Endothelial cell of umbilical vein (primary cell): ENCODE results near the gene APBA2. TPM values are rescaled to one million over a fixed set of nuclear protein-coding genes. Genes with fewer than 3 reads are reported as not detected.

Experiments used
- BruUV-seq: library from RNA; stranded (reverse); fragments of 400-500 nt; replicated peaks from 2 replicates; lab custom pipeline; 2021; lab: Mats Ljungman, UMichigan
- CTCF ChIA-PET: fragments of 300-600, 350-600 bp; sonication (Branson Sonifier 250); formaldehyde crosslinking; loops from one replicate; lab custom pipeline; 2021; ENCODE audit warnings: antibody characterized with exemption, inconsistent platforms; lab: Charles Lee
- POLR2A ChIA-PET: fragments of 300-600, 350-600 bp; sonication (Branson Sonifier 250); formaldehyde crosslinking; loops from one replicate; lab custom pipeline; 2021; ENCODE audit warnings: antibody characterized with exemption, inconsistent platforms; lab: Charles Lee
- DNase-seq: peaks from one replicate; pipeline ENCODE4 v3.0.0-alpha.2; 2011; ENCODE audit warnings: low read depth, low spot score
- FAIRE-seq: peaks from 2 replicates; lab custom pipeline; 2011; peaks lifted over from hg19 to GRCh38; lab: Jason Lieb, UNC
- H2AFZ ChIP-seq: 2 replicates; pipeline ENCODE4 v1.6.0; 2012; ENCODE audit warnings: low read depth, low read length, control low read depth, inconsistent platforms
- H3K27ac ChIP-seq: 2 replicates; pipeline ENCODE4 v1.5.1; 2011; ENCODE audit warnings: low read depth, mild to moderate bottlenecking, control low read depth, low read length, moderate library complexity; ENCODE audit not compliant: insufficient read depth
- H3K27me3 ChIP-seq, 2 experiments: 2 replicates each; pipeline versions ENCODE4 v1.6.0 to v1.6.1; 2011; ENCODE audit warnings: low read length in 2 of 2, mixed read lengths in 1 of 2; ENCODE audit not compliant: control insufficient read depth in 2 of 2, insufficient read depth in 2 of 2
- H3K36me3 ChIP-seq, 2 experiments: 2 replicates in 1 of 2; 3 replicates in 1 of 2; pipeline ENCODE4 v1.5.1; 2011; ENCODE audit warnings: low read length in 2 of 2, mild to moderate bottlenecking in 1 of 2, moderate library complexity in 1 of 2; ENCODE audit not compliant: control insufficient read depth in 2 of 2, insufficient read depth in 2 of 2; ENCODE audit errors: extremely low read depth in 1 of 2
- H3K4me1 ChIP-seq: 3 replicates; pipeline ENCODE4 v1.5.1; 2011; ENCODE audit warnings: mild to moderate bottlenecking, low read length; ENCODE audit not compliant: control insufficient read depth, insufficient read depth; ENCODE audit errors: extremely low read depth
- H3K4me2 ChIP-seq: 2 replicates; pipeline ENCODE4 v1.6.1; 2011; ENCODE audit warnings: low read length, control low read depth, mixed read lengths; ENCODE audit not compliant: insufficient read depth
- H3K4me3 ChIP-seq, 3 experiments: fragments of 200-600 bp in 1 of 3; sonication (generic), shearing (Covaris generic) in 1 of 3; replicated peaks in 1 of 3; 2 replicates each; pipeline ENCODE4 v1.5.1; 2011 to 2016; ENCODE audit warnings: control low read depth in 3 of 3, low read length in 3 of 3, mild to moderate bottlenecking in 2 of 3, inconsistent platforms in 1 of 3, low read depth in 1 of 3, moderate library complexity in 1 of 3; ENCODE audit not compliant: insufficient read depth in 1 of 3
- H3K79me2 ChIP-seq: 2 replicates; pipeline ENCODE4 v1.6.0; 2012; ENCODE audit warnings: low read length, inconsistent platforms; ENCODE audit not compliant: control insufficient read depth, insufficient read depth
- H3K9ac ChIP-seq: replicated peaks from 2 replicates; pipeline ENCODE3; 2011; ENCODE audit warnings: low read length, control low read depth; ENCODE audit not compliant: insufficient read depth; ENCODE audit errors: extremely low read depth
- H3K9me1 ChIP-seq: replicated peaks from 3 replicates; pipeline ENCODE4 v1.6.0; 2011; ENCODE audit warnings: mild to moderate bottlenecking, low read length; ENCODE audit not compliant: control insufficient read depth, insufficient read depth; ENCODE audit errors: extremely low read depth
- H3K9me3 ChIP-seq: replicated peaks from 2 replicates; pipeline ENCODE4 v1.5.1; 2012; ENCODE audit warnings: low read length, inconsistent platforms; ENCODE audit not compliant: control insufficient read depth, insufficient read depth
- H4K20me1 ChIP-seq: replicated peaks from 2 replicates; pipeline ENCODE3; 2011; ENCODE audit warnings: mild to moderate bottlenecking, low read length; ENCODE audit not compliant: control insufficient read depth, insufficient read depth; ENCODE audit errors: extremely low read depth
- EZH2 ChIP-seq: IDR thresholded peaks from 2 replicates; pipeline ENCODE4 v1.6.1; 2012; ENCODE audit warnings: borderline replicate concordance, low read depth, mild to moderate bottlenecking, moderate library complexity, low read length, inconsistent platforms; ENCODE audit not compliant: severe bottlenecking
- FOS ChIP-seq: IDR thresholded peaks from 2 replicates; pipeline ENCODE4 v1.6.1; 2011; ENCODE audit warnings: mild to moderate bottlenecking, low read length, moderate library complexity, borderline replicate concordance; ENCODE audit not compliant: insufficient read depth
- GATA2 ChIP-seq: IDR thresholded peaks from 2 replicates; pipeline ENCODE4 v1.7.0; 2011; ENCODE audit warnings: low read depth, mild to moderate bottlenecking, moderate library complexity, mixed read lengths, low read length; ENCODE audit not compliant: insufficient read length, insufficient read depth
- JUN ChIP-seq: IDR thresholded peaks from 2 replicates; pipeline ENCODE4 v1.6.1; 2011; ENCODE audit warnings: borderline replicate concordance, low read depth; ENCODE audit not compliant: insufficient read length, insufficient read depth
- MYC ChIP-seq: IDR thresholded peaks from one replicate; pipeline ENCODE4 v1.6.1; 2011; ENCODE audit warnings: mild to moderate bottlenecking, low read depth, low read length
- POLR2A ChIP-seq: IDR thresholded peaks from 2 replicates; pipeline ENCODE4 v1.6.1; 2012; ENCODE audit warnings: low read depth, mild to moderate bottlenecking, control low read depth, low read length
- POLR2AphosphoS5 ChIP-seq: IDR thresholded peaks from 2 replicates; pipeline ENCODE4 v1.6.1; 2012; ENCODE audit warnings: low read depth, mild to moderate bottlenecking, control low read depth, low read length, moderate library complexity; ENCODE audit not compliant: insufficient read depth
- dilution Hi-C: fragments of 300-500 bp; cut with MboI; formaldehyde crosslinking; loops from one replicate; pipeline ENCODE4 v1.15.0; 2019; ENCODE audit warnings: low sequenced_read_pairs; ENCODE audit not compliant: extremely low pct_ligation_motif_present
- intact Hi-C: fragments of 100-400 bp; cut with micrococcal nuclease; formaldehyde crosslinking; loops from one replicate; pipeline ENCODE4 v1.10.0; 2022
- polyA plus RNA-seq, 4 experiments: library from polyadenylated mRNA; depleted of rRNA in 3 of 4; stranded (reverse) in 3 of 4; unstranded in 1 of 4; fragments of >200 nt; gene quantifications; 2 replicates each; pipeline versions ENCODE4 v1.2.1 to v1.2.3, GENCODE V29; 2011 to 2012; ENCODE audit warnings: missing spikeins in 1 of 4
- total RNA-seq: library from RNA; stranded (reverse); gene quantifications from 2 replicates; pipeline ENCODE4 v1.2.3, GENCODE V29; 2021
- TF ChIP-seq, protein P1 (sequence below), 2 donors: IDR thresholded peaks; 1 replicate in 1 of 2; 2 replicates in 1 of 2; pipeline ENCODE4 v1.5.1; 2011; ENCODE audit warnings: low read length in 2 of 2, mild to moderate bottlenecking in 2 of 2, moderate library complexity in 2 of 2, control low read depth in 1 of 2, inconsistent platforms in 1 of 2, low read depth in 1 of 2; ENCODE audit not compliant: insufficient read depth in 1 of 2; ENCODE audit errors: extremely low read depth in 1 of 2
- TF ChIP-seq, protein P2 (sequence below): IDR thresholded peaks from 2 replicates; pipeline ENCODE4 v1.6.1; 2011; ENCODE audit not compliant: insufficient read depth, insufficient read length

APBA2 gene
- total and polyA plus RNA-seq, 2 donors (not counting 3 experiments of a cell fraction or from before 2014, with no cell fraction given), result 5.7 to 11.1 TPM

DNA sequence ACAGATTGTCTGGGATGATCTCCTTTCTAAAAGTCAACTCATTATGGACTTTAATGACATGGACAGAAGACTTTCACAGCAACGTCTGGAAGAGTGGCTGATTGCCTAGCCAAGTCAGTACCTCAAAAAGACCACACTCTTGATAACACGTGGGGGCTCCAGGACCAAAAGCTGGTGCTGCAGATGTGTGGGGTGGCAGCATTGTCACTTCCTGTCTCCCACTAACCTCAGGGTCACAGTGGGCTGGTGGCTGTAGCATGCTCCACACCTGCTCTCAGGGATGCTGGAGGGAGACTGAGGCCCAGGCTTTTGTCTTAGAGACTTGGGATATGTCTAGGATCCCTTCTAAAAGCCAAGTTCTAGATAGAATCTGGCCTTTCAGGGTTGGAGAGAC is 118.1 kb downstream of the APBA2 start:
- ChIA-PET POLR2A (no interaction called here), CTCF (no interaction called here)
- no peaks in the 10 kb centered on the region for H3K79me2 ChIP-seq
- H2AFZ ChIP-seq, result no peak overlapping the region
- H3K4me3 ChIP-seq, result no peak overlapping the region
- no peaks in the 10 kb centered on the region for H3K4me1 ChIP-seq
- H3K4me2 ChIP-seq, result no peak overlapping the region
- no peaks in the 10 kb centered on the region for H3K9me3 ChIP-seq
- H3K9ac ChIP-seq, result no peak overlapping the region
- FAIRE-seq (no peak), DNase-seq (no peak)
- no TSS peak for BruUV-seq
- intact Hi-C loops, result no loop called here
- dilution Hi-C loops, result no loop called here
- no peaks in the 10 kb centered on the region for H3K27me3 ChIP-seq
- peaks cover 2% of the 10 kb centered on the region for H3K9me1 ChIP-seq
- no peaks in the 10 kb centered on the region for H3K36me3 ChIP-seq
- no peak overlapping the region for H3K27ac ChIP-seq
- no peaks in the 10 kb centered on the region for H4K20me1 ChIP-seq
- TF ChIP-seq, protein P1, sequence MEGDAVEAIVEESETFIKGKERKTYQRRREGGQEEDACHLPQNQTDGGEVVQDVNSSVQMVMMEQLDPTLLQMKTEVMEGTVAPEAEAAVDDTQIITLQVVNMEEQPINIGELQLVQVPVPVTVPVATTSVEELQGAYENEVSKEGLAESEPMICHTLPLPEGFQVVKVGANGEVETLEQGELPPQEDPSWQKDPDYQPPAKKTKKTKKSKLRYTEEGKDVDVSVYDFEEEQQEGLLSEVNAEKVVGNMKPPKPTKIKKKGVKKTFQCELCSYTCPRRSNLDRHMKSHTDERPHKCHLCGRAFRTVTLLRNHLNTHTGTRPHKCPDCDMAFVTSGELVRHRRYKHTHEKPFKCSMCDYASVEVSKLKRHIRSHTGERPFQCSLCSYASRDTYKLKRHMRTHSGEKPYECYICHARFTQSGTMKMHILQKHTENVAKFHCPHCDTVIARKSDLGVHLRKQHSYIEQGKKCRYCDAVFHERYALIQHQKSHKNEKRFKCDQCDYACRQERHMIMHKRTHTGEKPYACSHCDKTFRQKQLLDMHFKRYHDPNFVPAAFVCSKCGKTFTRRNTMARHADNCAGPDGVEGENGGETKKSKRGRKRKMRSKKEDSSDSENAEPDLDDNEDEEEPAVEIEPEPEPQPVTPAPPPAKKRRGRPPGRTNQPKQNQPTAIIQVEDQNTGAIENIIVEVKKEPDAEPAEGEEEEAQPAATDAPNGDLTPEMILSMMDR (IDR thresholded peaks at IDR 0.05; ENCODE audit: extremely low read depth in 1 of 2, insufficient read depth in 1 of 2, low read depth in 1 of 2, low read length in 2 of 2), result no peak
- no peak for TF ChIP-seq POLR2A
- no peak for TF ChIP-seq POLR2AphosphoS5
- no peak for TF ChIP-seq EZH2
- TF ChIP-seq, protein P2, sequence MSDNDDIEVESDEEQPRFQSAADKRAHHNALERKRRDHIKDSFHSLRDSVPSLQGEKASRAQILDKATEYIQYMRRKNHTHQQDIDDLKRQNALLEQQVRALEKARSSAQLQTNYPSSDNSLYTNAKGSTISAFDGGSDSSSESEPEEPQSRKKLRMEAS, result no peak
- no peak for TF ChIP-seq JUN
- TF ChIP-seq GATA2, result no peak
- no peak for TF ChIP-seq MYC
- TF ChIP-seq FOS, result no peak
